GM12892 (cell line): ENCODE data around the gene CNTNAP2.

Experiments
- DNase-seq: peaks from one replicate; pipeline ENCODE4 v3.0.0; 2011; ENCODE audit not compliant: insufficient read length
- FAIRE-seq: peaks from 2 replicates; lab custom pipeline; 2011; peaks lifted over from hg19 to GRCh38; lab: Jason Lieb, UNC
- POLR2A ChIP-seq: IDR thresholded peaks from 2 replicates; pipeline ENCODE4 v1.6.1; 2011; ENCODE audit warnings: low read depth, low read length, control low read depth
- POLR2AphosphoS5 ChIP-seq: IDR thresholded peaks from 2 replicates; pipeline ENCODE4 v1.6.1; 2011; ENCODE audit warnings: low read depth, low read length, control low read depth
- TAF1 ChIP-seq: IDR thresholded peaks from 2 replicates; pipeline ENCODE4 v1.6.1; 2011; ENCODE audit warnings: low read depth, mild to moderate bottlenecking, control low read depth, low read length, borderline replicate concordance

The CNTNAP2 gene

DNA sequence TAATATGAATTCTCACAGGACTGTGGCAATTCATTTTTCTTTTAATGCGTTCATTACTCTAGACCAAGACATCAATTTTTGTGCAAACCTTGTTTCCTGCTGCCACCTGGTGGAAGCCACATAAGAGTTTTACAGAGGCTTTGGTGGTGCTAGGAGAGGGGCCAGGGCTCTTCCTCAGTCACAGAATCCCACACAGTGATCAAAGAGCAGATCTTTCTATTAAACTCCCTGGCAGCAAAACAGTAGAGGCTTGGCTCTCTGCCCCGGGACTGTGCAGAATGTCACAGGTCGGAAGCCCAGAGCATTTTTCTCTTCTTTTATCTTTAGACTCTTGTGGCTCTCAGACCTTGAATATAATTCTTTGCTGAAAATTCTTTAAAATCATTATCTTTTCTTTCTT, 1967.5 kb downstream of the CNTNAP2 start:
- DNase-seq (no peak), FAIRE-seq (no peak)
- no peak for TF ChIP-seq TAF1
- TF ChIP-seq POLR2A = no peak
- no peak for TF ChIP-seq POLR2AphosphoS5

DNA sequence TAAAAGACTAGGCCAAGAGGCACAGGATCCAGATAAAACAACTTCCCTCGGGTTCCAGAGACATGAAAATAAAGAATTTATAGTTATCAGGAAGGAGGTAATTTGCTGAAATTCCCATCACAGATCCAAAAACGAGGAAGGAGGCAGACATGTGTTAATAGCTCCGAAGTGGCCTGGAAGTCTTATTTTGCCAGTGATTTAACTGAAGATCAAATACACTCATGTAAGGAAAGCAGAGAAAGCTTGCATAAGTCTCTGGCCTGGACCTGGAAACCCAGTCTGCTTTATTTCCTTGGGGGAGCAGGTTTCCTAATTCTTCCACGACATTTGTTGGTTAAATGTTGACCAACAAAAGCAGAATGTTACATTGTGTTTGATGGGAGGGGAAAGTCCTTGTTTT, 1975.3 kb downstream of the CNTNAP2 start:
- TF ChIP-seq TAF1 = no peak
- TF ChIP-seq POLR2AphosphoS5 = no peak
- DNase-seq = no peak
- FAIRE-seq = no peak

DNA sequence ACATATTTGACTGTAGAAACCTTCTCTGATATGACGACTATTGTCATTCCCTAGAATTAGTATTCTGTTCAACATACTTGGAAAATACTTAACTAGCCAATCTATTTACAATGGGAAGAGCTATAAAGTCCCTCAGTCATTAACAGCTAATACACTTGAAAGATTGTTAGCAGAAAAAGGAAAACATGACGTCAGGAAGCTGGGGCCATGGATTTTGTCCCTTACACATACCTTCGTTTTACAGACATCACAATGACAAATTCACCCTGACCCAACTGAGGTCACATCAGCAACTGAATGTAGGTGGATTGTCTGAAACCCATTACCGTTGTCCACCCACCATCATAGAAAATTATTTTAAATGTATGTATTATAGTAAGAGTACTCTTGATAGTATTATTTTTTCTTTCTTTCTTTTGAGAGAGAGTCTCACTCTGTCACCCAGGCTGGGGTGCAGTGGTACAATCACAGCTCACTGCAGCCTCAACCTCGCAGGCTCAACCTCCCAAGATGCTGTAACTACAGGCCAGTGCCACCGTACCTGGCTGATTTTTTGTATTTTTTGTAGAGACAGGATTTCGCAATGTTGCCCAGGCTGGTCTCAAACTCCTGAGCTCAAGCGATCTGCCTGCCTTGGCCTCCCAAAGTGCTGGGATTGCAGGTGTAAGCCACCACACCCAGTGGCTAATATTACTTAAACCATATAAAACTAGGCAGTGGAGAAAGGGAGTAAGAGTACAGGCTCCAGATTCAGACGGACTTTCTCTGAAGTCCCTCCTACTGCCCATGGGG, 1977.0 kb downstream of the CNTNAP2 start:
- no peak for FAIRE-seq
- DNase-seq = no peak
- TF ChIP-seq TAF1 (no peak), POLR2A (no peak), POLR2AphosphoS5 (no peak)

DNA sequence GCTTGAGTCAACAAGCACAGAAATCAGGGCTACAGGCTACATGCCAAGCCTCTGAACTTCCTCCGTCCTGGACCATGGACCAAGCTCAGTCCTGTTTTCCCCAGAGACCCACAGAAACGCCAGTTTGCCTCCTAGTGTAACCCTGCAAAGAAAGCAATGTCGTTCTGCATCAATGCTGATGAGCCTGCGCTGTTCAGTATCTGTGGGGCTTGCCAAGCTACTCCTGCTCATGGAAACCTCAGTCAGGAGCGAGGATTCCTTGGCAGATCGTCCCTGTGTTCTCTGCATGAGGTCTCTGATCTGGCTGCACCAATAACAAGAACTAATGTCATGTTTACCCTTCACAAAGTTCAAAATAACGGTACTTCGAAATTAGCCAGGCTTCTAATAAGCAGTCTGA, 1978.5 kb downstream of the CNTNAP2 start:
- DNase-seq = no peak
- FAIRE-seq = no peak
- TF ChIP-seq POLR2A = no peak
- no peak for TF ChIP-seq TAF1
- TF ChIP-seq POLR2AphosphoS5 = no peak

DNA sequence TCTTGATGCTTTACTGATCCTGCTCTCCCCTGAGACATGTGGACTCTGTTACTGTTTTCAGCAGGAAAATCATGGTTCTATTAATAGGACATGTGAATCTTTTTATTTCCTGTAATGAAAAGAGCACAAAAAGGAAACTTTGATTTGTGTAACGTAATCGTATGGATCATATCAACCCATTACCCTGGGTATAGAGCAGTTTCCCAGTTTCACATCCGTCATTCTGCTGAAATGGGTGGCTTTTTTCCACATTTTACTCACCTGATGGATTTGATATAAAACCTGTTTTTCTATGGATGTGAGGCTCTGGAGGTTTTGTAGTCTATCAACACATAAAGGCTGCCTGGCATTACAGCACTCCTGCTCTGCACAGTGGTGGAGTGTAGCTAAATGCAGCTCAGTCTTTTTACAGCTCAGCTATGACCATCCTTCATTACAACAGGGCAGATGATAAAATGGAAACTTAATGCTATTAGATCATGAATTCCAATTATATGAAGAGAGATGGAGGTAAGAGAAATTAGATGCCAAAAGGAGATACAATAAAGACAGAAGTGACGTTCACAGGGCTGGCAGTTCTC, 1987.6 kb downstream of the CNTNAP2 start:
- TF ChIP-seq POLR2AphosphoS5 (no peak), POLR2A (no peak), TAF1 (no peak)
- FAIRE-seq (no peak), DNase-seq (no peak)

DNA sequence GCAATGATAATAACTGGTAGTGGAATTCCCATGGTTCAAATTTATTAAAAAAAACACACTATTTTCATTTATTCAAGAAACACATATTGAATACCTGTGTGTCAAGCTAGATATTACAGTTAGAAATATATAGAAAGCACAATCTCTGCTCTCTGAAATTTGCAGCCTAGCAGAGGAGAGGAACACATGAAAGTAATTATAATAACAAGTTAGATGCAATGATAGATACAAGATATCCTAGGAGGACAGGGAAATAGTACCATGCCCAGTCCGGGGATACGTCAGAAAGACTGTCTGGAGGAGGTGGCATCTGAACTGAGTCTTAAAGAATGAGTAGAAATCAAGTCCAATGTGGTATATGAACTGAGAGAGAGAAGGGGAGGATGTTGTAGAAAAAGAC, 1988.3 kb downstream of the CNTNAP2 start:
- no peak for FAIRE-seq
- no peak for TF ChIP-seq POLR2AphosphoS5
- TF ChIP-seq POLR2A = no peak
- TF ChIP-seq TAF1 = no peak
- DNase-seq = no peak

DNA sequence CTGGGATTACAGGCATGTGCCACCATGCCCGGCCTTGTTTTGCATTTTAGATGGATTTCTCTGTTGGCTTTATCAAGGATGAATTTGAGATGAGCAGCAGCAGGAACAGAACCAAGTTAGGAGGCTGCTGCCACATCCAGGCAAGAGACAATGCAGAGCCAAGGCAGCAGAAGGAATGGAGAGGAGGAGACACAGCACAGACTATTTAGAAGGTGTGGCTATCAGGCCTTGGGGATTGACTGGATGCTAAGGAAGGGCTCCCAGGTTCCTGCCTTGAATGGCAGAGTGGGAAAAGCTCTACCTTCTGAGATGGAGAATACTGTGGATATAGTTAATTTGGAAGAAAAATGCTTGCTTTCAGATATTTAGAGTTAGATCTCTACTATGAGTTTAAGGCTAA, 1989.3 kb downstream of the CNTNAP2 start:
- TF ChIP-seq TAF1 (no peak), POLR2A (no peak), POLR2AphosphoS5 (no peak)
- DNase-seq (no peak), FAIRE-seq (no peak)

DNA sequence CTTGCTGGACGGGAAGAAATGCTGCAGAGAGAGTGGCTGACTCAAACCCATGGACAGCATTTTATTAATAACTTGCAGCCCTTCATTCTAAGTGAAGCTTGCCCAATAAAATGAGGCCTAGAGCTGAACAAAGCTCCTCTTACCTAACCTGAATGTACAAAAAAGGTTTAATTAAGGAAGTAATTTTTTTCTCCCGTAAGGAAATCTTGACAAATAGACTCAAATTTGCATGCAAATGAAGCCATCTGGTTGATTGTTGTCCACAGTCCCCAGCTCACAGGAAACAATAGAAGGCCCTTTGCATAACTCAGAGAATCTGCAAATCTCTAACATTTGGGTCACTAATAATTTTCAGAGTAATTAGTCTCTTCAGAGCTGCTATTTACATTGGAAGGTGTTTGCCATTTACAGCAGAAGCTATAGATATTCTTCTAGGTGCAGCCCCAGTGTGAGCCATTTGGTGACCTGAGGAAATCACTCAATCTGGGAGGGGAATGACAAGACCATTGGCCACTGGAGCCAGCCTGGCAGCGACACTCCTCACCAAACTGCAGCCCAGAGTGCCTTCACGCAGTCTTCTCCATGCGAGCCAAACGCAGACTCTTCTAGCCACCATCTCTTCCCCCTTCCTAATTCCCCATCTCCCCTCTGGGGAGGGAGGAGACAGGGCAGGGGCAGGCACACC, 1991.0 kb downstream of the CNTNAP2 start:
- FAIRE-seq (no peak), DNase-seq (no peak)
- TF ChIP-seq TAF1 (no peak), POLR2A (no peak), POLR2AphosphoS5 (no peak)

DNA sequence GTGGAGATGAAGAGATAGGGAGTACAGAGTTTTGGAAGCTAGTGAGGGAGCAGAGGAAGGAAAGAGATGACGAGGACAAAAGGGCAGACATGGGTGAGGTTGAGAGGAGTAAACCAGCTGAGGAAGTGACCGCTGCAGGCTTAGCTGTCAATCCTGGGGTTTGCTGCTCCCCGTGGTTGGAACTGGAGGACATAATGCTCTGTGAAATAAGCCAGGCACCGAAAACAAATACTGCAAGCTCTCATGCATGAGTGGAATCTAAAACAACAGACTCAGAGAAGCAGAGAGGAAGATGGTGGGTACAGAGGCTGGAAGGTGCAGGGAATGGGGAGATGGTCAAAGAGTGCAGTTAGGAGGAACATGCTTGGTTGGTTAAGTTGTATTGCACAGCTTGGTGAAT, 1991.8 kb downstream of the CNTNAP2 start:
- no peak for TF ChIP-seq TAF1
- TF ChIP-seq POLR2AphosphoS5 = no peak
- TF ChIP-seq POLR2A = no peak
- DNase-seq (no peak), FAIRE-seq (no peak)

DNA sequence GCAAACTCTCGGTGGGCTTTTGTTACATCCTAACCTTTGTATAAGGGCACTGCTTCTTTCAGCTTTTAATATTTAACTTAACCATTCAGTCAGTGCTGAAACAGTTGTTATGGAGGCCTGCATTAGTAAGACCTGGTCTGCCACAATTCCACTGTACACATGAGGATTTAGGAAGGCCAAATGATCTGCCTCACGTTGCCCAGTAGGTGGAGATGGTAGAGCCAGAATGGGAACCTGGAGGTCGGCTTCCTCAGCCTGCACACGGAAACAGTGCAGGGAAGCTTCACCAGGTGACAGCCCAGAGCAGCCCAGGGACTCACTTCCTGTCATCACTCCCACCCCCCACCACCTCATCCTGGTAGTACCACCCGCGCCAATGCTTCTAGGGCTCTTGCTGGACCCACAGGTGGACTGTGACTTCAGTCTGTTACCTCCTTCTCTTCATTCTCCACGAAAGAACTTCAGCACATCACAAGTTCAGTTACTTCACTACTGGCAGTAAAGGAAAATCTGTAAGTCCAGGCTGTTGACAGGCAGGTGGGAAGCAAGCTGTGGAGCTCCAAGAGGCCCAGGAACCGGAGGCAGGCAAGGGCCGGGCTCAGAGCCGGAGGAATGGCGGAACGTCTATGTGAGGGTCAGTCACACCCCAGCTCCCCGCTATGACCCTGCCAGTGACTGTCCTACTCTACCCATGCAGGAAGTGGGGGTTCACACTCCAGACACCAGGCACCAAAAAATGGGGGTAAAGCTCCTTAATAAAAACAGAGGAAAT, 1993.7 kb downstream of the CNTNAP2 start:
- TF ChIP-seq TAF1 (no peak), POLR2AphosphoS5 (no peak)
- no peak for FAIRE-seq
- no peak for DNase-seq

DNA sequence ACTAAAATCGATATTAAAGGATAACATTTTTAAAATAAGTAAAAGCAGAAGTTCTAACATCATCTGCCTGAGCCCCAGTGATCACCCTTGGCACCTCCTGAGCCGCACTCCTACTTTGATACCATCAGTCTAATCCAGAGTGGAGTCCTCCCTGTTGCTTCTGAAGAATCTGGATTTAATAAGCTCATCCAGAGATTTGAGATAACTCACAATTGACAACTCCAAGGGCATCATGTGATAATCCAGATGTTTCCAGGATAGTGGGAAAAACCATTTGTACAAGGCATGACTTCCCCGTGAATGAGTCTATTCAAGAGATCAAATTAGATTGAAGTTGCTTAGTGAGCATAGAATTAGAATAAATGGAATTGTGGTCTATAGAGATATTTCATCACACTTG, 1998.2 kb downstream of the CNTNAP2 start:
- FAIRE-seq = no peak
- no peak for TF ChIP-seq TAF1
- TF ChIP-seq POLR2AphosphoS5 = no peak
- TF ChIP-seq POLR2A = no peak
- DNase-seq = no peak
